HL-60 (cell line): ENCODE data around the gene PTPN1.

Experiments
- CTCF ChIP-seq: IDR thresholded peaks from one replicate; pipeline ENCODE4 v1.5.1; 2011; ENCODE audit warnings: low read length, control low read depth, inconsistent platforms; ENCODE audit not compliant: insufficient read depth
- GABPA ChIP-seq: IDR thresholded peaks from 2 replicates; pipeline ENCODE4 v1.6.1; 2012; ENCODE audit warnings: low read depth
- POLR2AphosphoS5 ChIP-seq: IDR thresholded peaks from 2 replicates; pipeline ENCODE4 v1.6.1; 2012; ENCODE audit warnings: low read depth
- REST ChIP-seq: IDR thresholded peaks from 2 replicates; pipeline ENCODE4 v1.6.1; 2012; ENCODE audit warnings: low read depth; ENCODE audit not compliant: insufficient replicate concordance
- SPI1 ChIP-seq: IDR thresholded peaks from 2 replicates; pipeline ENCODE4 v1.6.1; 2012; ENCODE audit warnings: low read depth, mild to moderate bottlenecking, borderline replicate concordance

GRCh38 chr20:50517817-50518154 is 7.6 kb downstream of the PTPN1 start:
- TF ChIP-seq CTCF (no peak), REST (no peak), GABPA (no peak), POLR2AphosphoS5 (no peak), SPI1 (no peak)
